Spinal cord (tissue), 10 donors: ENCODE data around the gene RPS14. TPM values are rescaled to one million over a fixed set of nuclear protein-coding genes. Genes with fewer than 3 reads are reported as not detected.
"Not testable (repeated sequence)": the region's sequence is repeated elsewhere in the genome, so short reads cannot be mapped to it uniquely, and the experiment has no call there.

Experiments used
- DNase-seq, 6 donors: peaks; one replicate each; pipeline versions ENCODE4 v3.0.0 to v3.0.0-alpha.2; 2013 to 2015; ENCODE audit warnings: low spot score in 6 of 6, low read depth in 4 of 6
- H3K27ac ChIP-seq: one replicate; pipeline ENCODE4 v1.5.1; 2013; ENCODE audit warnings: low read depth, low read length, control low read depth
- H3K27me3 ChIP-seq: one replicate; pipeline ENCODE4 v1.6.1; 2013; ENCODE audit warnings: low read length; ENCODE audit not compliant: control insufficient read depth, insufficient read depth
- H3K36me3 ChIP-seq: one replicate; pipeline ENCODE4 v1.6.1; 2013; ENCODE audit warnings: low read length; ENCODE audit not compliant: control insufficient read depth, insufficient read depth
- H3K4me1 ChIP-seq: one replicate; pipeline ENCODE4 v1.6.1; 2013; ENCODE audit warnings: low read length; ENCODE audit not compliant: control insufficient read depth, insufficient read depth
- H3K4me3 ChIP-seq: one replicate; pipeline ENCODE4 v1.5.1; 2013; ENCODE audit warnings: low read depth, low read length, control low read depth
- H3K9me3 ChIP-seq: one replicate; pipeline ENCODE4 v1.6.1; 2013; ENCODE audit warnings: low read length; ENCODE audit not compliant: control insufficient read depth, insufficient read depth
- WGBS: methylation state at CpG from one replicate; pipeline ENCODE4 v1.1.5; 2013; ENCODE audit warnings: missing lambda C conversion rate; ENCODE audit not compliant: insufficient coverage; 5-methylcytosine and 5-hydroxymethylcytosine counted together
- polyA plus RNA-seq, 2 donors: library from polyadenylated mRNA; unstranded; fragments of 120-200 nt; gene quantifications; one replicate each; pipeline ENCODE4 v1.2.1, GENCODE V29; 2013; ENCODE audit not compliant: insufficient read length in 2 of 2
- total RNA-seq, 2 donors: library from RNA; depleted of rRNA in 1 of 2; stranded (reverse); fragments of 120-200 nt in 1 of 2; fragments of >200 nt in 1 of 2; gene quantifications; one replicate each; pipeline versions ENCODE4 v1.2.3 to v1.2.4, GENCODE V29; 2013 to 2014
- donor health status: healthy.

RPS14 gene
- total and polyA plus RNA-seq, 4 donors: 1,016 to 2,810 (median 1,177) TPM

DNA sequence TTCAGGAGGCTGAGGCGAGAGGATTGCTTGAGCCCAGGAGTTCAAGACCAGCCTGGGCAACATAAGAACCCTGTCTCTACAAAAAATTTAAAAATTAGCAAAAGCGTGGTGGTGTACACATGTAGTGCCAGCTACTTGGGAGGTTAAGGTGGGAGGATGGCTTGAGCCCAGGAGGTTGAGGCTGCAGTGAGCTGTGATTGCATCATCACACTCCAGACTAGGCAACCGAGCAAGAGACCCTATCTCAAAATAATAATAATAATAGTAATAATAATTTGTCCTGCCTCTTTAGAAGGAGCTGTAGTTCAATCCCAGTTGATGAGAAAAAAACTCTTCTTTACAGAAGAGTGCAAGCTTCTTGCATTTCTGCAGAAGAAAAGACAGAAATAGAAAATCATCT is 26.8 kb downstream of the RPS14 start:
- Histone ChIP-seq H3K4me1 (no peaks in the 10 kb centered on the region), H3K36me3 (no peaks in the 10 kb centered on the region), H3K27me3 (no peaks in the 10 kb centered on the region), H3K27ac (no peak overlapping the region), H3K4me3 (no peak overlapping the region), H3K9me3 (no peaks in the 10 kb centered on the region)
- no CpG with 5 or more reads among the region's 3 CpGs for WGBS
- DNase-seq: no peak

GRCh38 chr5:150422075-150422474 is 27.5 kb downstream of the RPS14 start:
- 54% methylated on average over 2 of the region's 4 CpGs for WGBS
- no peaks in the 10 kb centered on the region for H3K27me3 ChIP-seq

DNA sequence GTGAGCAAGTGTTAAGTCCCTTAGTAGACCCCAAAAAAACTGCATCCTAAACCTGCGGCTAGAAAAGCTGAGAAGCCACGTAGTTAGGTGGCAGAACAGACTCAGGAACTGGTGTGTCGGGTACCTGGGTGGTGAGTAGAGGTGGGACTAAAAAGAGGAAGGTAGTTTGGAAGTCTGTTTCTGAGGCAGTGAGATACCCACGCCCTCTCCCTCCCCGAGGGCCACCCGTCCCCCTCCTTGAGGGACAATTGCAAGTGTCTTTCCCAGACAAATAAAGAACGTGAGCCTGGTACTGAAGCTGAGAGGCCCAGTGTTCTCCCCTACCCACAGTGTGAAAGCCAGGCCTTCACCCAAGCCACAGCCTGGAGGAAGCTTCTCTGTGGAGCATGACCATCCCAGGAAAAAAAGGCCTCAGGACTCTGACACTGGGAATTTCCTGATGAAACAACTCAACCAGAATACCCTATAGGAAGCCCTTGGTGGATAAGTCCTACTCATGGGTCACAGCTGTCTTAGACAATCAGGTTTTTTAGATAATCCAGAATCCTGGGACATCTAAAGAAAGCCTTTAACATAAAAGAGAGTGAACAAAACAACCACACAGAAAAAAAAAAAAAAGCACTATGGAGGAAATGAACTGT is 29.8 kb downstream of the RPS14 start:
- no peaks in the 10 kb centered on the region for H3K27me3 ChIP-seq
- H3K36me3 ChIP-seq: no peaks in the 10 kb centered on the region
- H3K4me1 ChIP-seq: no peaks in the 10 kb centered on the region
- no peak overlapping the region for H3K27ac ChIP-seq
- no CpG with 5 or more reads among the region's 7 CpGs for WGBS
- DNase-seq: no peak
- no peak overlapping the region for H3K4me3 ChIP-seq
- H3K9me3 ChIP-seq: no peaks in the 10 kb centered on the region

More at GRCh38 chr5:150422075-150422474, 27.5 kb downstream of the RPS14 start:
- no peak overlapping the region for H3K4me3 ChIP-seq
- no peaks in the 10 kb centered on the region for H3K4me1 ChIP-seq
- no peaks in the 10 kb centered on the region for H3K9me3 ChIP-seq
- no peak for DNase-seq
- no peak overlapping the region for H3K27ac ChIP-seq
- H3K36me3 ChIP-seq: no peaks in the 10 kb centered on the region

DNA sequence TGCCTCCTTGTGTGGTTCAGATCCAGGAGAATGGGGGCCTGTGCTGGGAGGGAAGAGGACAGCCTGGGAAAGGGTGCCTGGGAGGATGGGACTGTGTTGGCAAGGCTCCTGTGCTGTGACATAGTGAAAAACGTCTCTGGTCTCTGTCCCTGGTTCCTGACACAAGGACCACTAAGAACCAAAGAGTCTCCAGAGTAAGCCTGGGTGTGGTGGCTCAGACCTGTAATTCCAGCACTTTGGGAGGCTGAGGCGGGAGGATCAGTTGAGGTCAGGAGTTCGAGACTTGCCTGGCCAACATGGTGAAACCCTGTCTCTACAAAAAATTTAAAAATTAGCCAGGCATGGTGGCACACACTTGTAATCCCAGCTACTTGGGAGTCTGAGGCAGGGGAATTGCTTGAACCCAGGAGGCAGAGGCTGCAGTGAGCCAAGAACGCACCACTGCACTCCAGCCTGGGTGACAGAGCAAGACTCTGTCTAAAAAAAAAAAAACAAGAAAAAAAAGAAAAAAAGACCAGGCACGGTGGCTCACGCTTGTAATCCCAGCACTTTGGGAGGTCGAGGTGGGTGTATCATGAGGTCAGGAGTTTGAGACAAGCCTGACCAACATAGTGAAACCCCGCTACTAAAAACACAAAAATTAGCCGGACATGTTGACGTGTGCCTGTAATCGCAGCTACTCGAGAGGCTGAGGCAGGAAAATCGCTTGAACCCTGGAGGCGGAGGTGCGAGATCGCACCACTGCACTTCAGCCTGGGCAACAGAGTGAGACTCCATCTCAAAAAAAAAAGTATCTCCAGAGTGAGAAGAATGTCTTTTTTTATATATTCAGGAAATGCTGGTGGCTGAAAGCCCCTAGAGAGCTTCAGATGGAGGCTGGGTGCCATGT is 35.4 kb downstream of the RPS14 start:
- DNase-seq, H3K27me3 ChIP-seq, H3K27ac ChIP-seq, H3K36me3 ChIP-seq, H3K4me3 ChIP-seq, H3K9me3 ChIP-seq: not testable (repeated sequence)
- 89% methylated on average over 5 of the region's 16 CpGs for WGBS
- H3K4me1 ChIP-seq: peaks cover 13% of the 10 kb centered on the region

DNA sequence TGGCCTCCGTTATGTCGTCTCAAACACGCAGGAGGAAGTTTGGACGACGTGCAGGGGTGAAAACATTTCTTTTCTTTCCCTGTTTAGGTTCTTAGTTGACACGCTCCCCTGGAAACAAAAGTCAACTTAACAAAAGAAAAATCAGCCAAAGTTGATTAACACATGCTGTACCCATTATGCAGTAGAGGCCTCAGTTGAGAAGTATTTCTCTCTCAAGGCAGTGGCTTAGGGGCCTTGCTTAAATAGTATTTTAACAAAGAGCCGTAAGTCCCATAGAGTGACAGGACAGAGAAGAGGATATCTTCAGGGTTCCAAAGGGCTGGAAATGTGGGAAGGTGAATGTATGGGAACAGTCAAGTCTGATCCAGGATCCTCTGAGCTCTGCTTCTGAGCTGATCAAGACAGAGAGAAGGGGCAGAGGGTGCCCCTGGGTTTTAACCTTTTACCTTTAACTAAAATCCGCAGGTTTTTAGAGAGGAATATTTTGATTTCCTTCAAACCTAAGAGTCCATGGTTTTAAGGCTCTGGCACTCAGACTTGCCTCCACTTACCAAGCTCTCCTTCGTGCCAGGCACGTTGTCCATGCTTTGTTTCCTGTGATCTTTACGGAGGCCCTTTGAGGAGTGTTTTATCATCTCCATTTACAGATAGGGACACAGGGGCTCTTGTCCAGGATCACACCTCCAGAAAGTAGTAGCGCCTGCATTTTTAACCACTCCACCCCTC is 36.2 kb downstream of the RPS14 start:
- WGBS: 85% methylated on average over 2 of the region's 12 CpGs

GRCh38 chr5:150412319-150413175 is 37.0 kb downstream of the RPS14 start, which contains the start of gene CD74:
TSS of gene CD74 (minus strand) at chr5:150412910. CDS start at chr5:150412749, 161 bp downstream.
- H3K9me3 ChIP-seq: no peaks in the 10 kb centered on the region
- 26% methylated on average over 13 of the region's 20 CpGs for WGBS
- H3K27ac ChIP-seq: no peak within 1 kb of the TSS
- no peaks in the 10 kb centered on the region for H3K27me3 ChIP-seq
- DNase-seq: peak in 4 of 6 donors; percentile 26 to 75 (median 51)
- no peaks in the 10 kb centered on the region for H3K36me3 ChIP-seq
- peak within 1 kb of the TSS; percentile 43 for H3K4me3 ChIP-seq
- H3K4me1 ChIP-seq: peaks cover 13% of the 10 kb centered on the region

More for the DNA sequence above, 36.2 kb downstream of the RPS14 start:
- Histone ChIP-seq H3K9me3 (no peaks in the 10 kb centered on the region), H3K27ac (no peak overlapping the region), H3K36me3 (no peaks in the 10 kb centered on the region), H3K4me3 (no peak overlapping the region), H3K4me1 (peaks cover 13% of the 10 kb centered on the region), H3K27me3 (no peaks in the 10 kb centered on the region)
- no peak for DNase-seq

- no peaks in the 10 kb centered on the region for H3K27me3 ChIP-seq
- H3K9me3 ChIP-seq: no peaks in the 10 kb centered on the region
- H3K27ac ChIP-seq: no peak overlapping the region
- peaks cover 13% of the 10 kb centered on the region for H3K4me1 ChIP-seq
- H3K36me3 ChIP-seq: peaks cover 2% of the 10 kb centered on the region
- H3K4me3 ChIP-seq: no peak overlapping the region
- DNase-seq: no peak
- WGBS: 100% methylated on average over 2 of the region's 5 CpGs
Observed at GRCh38 chr5:150411245-150411979, 38.1 kb downstream of the RPS14 start.

GRCh38 chr5:150410524-150411244 is 38.9 kb downstream of the RPS14 start:
- H3K4me3 ChIP-seq: no peak overlapping the region
- DNase-seq: peak; percentile 60 to 96 (median 76)
- H3K27ac ChIP-seq: peak overlapping the region; percentile 42

More at GRCh38 chr5:150410524-150411244, 38.9 kb downstream of the RPS14 start:
- peaks cover 2% of the 10 kb centered on the region for H3K36me3 ChIP-seq
- H3K9me3 ChIP-seq: no peaks in the 10 kb centered on the region
- no peaks in the 10 kb centered on the region for H3K27me3 ChIP-seq
- H3K4me1 ChIP-seq: peaks cover 13% of the 10 kb centered on the region
- WGBS: 17% methylated on average over 2 of the region's 4 CpGs
